Measurements from ENCODE around the gene RAMAC. TPM values are rescaled to one million over a fixed set of nuclear protein-coding genes. Genes with fewer than 3 reads are reported as not detected.
"Not testable (repeated sequence)": the region's sequence is repeated elsewhere in the genome, so short reads cannot be mapped to it uniquely, and the experiment has no call there.

RAMAC gene
- total RNA-seq (2022) (31.8 and 33.3 TPM in 2 replicates), Bru-seq, nascent RNA (percentile 88 among the genes with signal in this experiment), BruChase-seq, experiment 1, labeled RNA remaining after a 2-hour chase (percentile 98 among the genes with signal in this experiment), BruChase-seq, experiment 2, labeled RNA remaining after a 6-hour chase (percentile 97 among the genes with signal in this experiment)
- long read RNA-seq, transcript RAMAC-201 (4 exons, 1,568 nt), result major isoform, 166 of 174 reads
- long read RNA-seq, partial matches to known transcripts, result 0 of 174 reads
- long read RNA-seq, other reads (novel, unspliced or antisense), result 8 of 174 reads

- ChIA-PET CTCF (interaction anchor here (1.5 kb wide), 1 partner anchor 455 kb away, joined by 4 read pairs; no protein-coding TSS in a partner anchor), POLR2A (no interaction called here)
- no peaks in the 10 kb centered on the region for H3K27me3 Mint-ChIP-seq (ENCODE audit: insufficient read depth, unreplicated experiment)
- H3K4me3 Mint-ChIP-seq (ENCODE audit: unreplicated experiment), result peak within 1 kb of the TSS; percentile 86
- peak; percentile 88 to 91 for DNase-seq
- no peaks in the 10 kb centered on the region for H3K4me1 Mint-ChIP-seq (ENCODE audit: low read depth, unreplicated experiment)
- no peaks in the 10 kb centered on the region for H3K9me3 ChIP-seq
- peak within 1 kb of the TSS; percentile 99 for H3K4me3 ChIP-seq (ENCODE audit: low read depth, low read length)
- intact Hi-C loops (cut with micrococcal nuclease; ENCODE audit: unreplicated experiment), result loop anchor here (5.0 to 10.0 kb wide), 2 partner anchors 139 to 181 kb away; partner anchors contain the start of genes FSD2 and WHAMM
- no peak for TF ChIP-seq CTCF (IDR thresholded peaks at IDR 0.05; ENCODE audit: insufficient read depth in 1 of 2, low read depth in 1 of 2, low read length in 1 of 2, severe bottlenecking in 1 of 2, unreplicated experiment in 1 of 2)
- H3K9me3 Mint-ChIP-seq (ENCODE audit: unreplicated experiment), result no peaks in the 10 kb centered on the region
- no peaks in the 10 kb centered on the region for H3K27me3 ChIP-seq (replicated peaks; ENCODE audit: control insufficient read depth, insufficient read depth, low read length)
- H3K4me1 ChIP-seq, result peaks cover 5% of the 10 kb centered on the region
- TSS peak; percentile 64 for BruUV-seq (replicated peaks)
- peak within 1 kb of the TSS; percentile 88 for H3K27ac Mint-ChIP-seq (ENCODE audit: unreplicated experiment)
- H3K36me3 Mint-ChIP-seq (ENCODE audit: insufficient read depth, unreplicated experiment), result peaks cover 27% of the 10 kb centered on the region
- H3K36me3 ChIP-seq (ENCODE audit: control insufficient read depth, insufficient read depth, low read length), result no peaks in the 10 kb centered on the region
Measured at GRCh38 chr15:82985688-82986441, at the start of gene RAMAC. RAMAC (plus strand) TSS chr15:82986210; CDS start chr15:82989019, 2,809 bp downstream.

GRCh38 chr15:82936966-82937711, 48.9 kb upstream of the RAMAC start:
- DNase-seq, result no peak
- no TSS peak for BruUV-seq (replicated peaks)
- Mint-ChIP-seq H3K27me3 (ENCODE audit: insufficient read depth, unreplicated experiment) (peaks cover 26% of the 10 kb centered on the region), H3K4me1 (ENCODE audit: low read depth, unreplicated experiment) (no peaks in the 10 kb centered on the region), H3K36me3 (ENCODE audit: insufficient read depth, unreplicated experiment) (peaks cover 5% of the 10 kb centered on the region), H3K9me3 (ENCODE audit: unreplicated experiment) (no peaks in the 10 kb centered on the region), H3K27ac (ENCODE audit: unreplicated experiment) (no peak overlapping the region), H3K4me3 (ENCODE audit: unreplicated experiment) (no peak overlapping the region)
- CTCF ChIA-PET, result no interaction called here
- H3K36me3 ChIP-seq (ENCODE audit: control insufficient read depth, insufficient read depth, low read length), result no peaks in the 10 kb centered on the region
- no peak overlapping the region for H3K4me3 ChIP-seq (ENCODE audit: low read depth, low read length)
- H3K27me3 ChIP-seq (replicated peaks; ENCODE audit: control insufficient read depth, insufficient read depth, low read length), result no peaks in the 10 kb centered on the region; the same call in 1 of the 2 replicates
- POLR2A ChIA-PET, result no interaction called here
- H3K4me1 ChIP-seq, result no peaks in the 10 kb centered on the region
- intact Hi-C loops (cut with micrococcal nuclease; ENCODE audit: unreplicated experiment), result no loop called here
- no peak for TF ChIP-seq CTCF (IDR thresholded peaks at IDR 0.05; ENCODE audit: insufficient read depth in 1 of 2, low read depth in 1 of 2, low read length in 1 of 2, severe bottlenecking in 1 of 2, unreplicated experiment in 1 of 2)
- no peaks in the 10 kb centered on the region for H3K9me3 ChIP-seq

GRCh38 chr15:82937712-82938058, 48.3 kb upstream of the RAMAC start:
- no TSS peak for BruUV-seq (replicated peaks)
- no peak overlapping the region for H3K4me3 Mint-ChIP-seq (ENCODE audit: unreplicated experiment)
- no peaks in the 10 kb centered on the region for H3K9me3 Mint-ChIP-seq (ENCODE audit: unreplicated experiment)
- Histone ChIP-seq H3K27me3 (replicated peaks; ENCODE audit: control insufficient read depth, insufficient read depth, low read length) (no peaks in the 10 kb centered on the region; the same call in 1 of the 2 replicates), H3K4me3 (ENCODE audit: low read depth, low read length) (no peak overlapping the region), H3K36me3 (ENCODE audit: control insufficient read depth, insufficient read depth, low read length) (no peaks in the 10 kb centered on the region), H3K9me3 (no peaks in the 10 kb centered on the region), H3K4me1 (no peaks in the 10 kb centered on the region)
- peaks cover 26% of the 10 kb centered on the region for H3K27me3 Mint-ChIP-seq (ENCODE audit: insufficient read depth, unreplicated experiment)
- peaks cover 5% of the 10 kb centered on the region for H3K36me3 Mint-ChIP-seq (ENCODE audit: insufficient read depth, unreplicated experiment)
- DNase-seq, result no peak
- intact Hi-C loops (cut with micrococcal nuclease; ENCODE audit: unreplicated experiment), result no loop called here
- TF ChIP-seq CTCF (IDR thresholded peaks at IDR 0.05; ENCODE audit: insufficient read depth in 1 of 2, low read depth in 1 of 2, low read length in 1 of 2, severe bottlenecking in 1 of 2, unreplicated experiment in 1 of 2), result no peak
- no peak overlapping the region for H3K27ac Mint-ChIP-seq (ENCODE audit: unreplicated experiment)
- ChIA-PET POLR2A (no interaction called here), CTCF (no interaction called here)
- H3K4me1 Mint-ChIP-seq (ENCODE audit: low read depth, unreplicated experiment), result no peaks in the 10 kb centered on the region

- H3K4me1 Mint-ChIP-seq (ENCODE audit: low read depth, unreplicated experiment); H3K36me3 ChIP-seq (ENCODE audit: control insufficient read depth, insufficient read depth, low read length); H3K27ac Mint-ChIP-seq (ENCODE audit: unreplicated experiment); POLR2A ChIA-PET; H3K4me3 Mint-ChIP-seq (ENCODE audit: unreplicated experiment); DNase-seq; H3K9me3 Mint-ChIP-seq (ENCODE audit: unreplicated experiment); BruUV-seq (replicated peaks); intact Hi-C loops (cut with micrococcal nuclease; ENCODE audit: unreplicated experiment); H3K9me3 ChIP-seq; H3K36me3 Mint-ChIP-seq (ENCODE audit: insufficient read depth, unreplicated experiment); H3K4me1 ChIP-seq; CTCF ChIA-PET; H3K27me3 ChIP-seq (replicated peaks; ENCODE audit: control insufficient read depth, insufficient read depth, low read length); H3K4me3 ChIP-seq (ENCODE audit: low read depth, low read length): not testable (repeated sequence)
- peaks cover 20% of the 10 kb centered on the region for H3K27me3 Mint-ChIP-seq (ENCODE audit: insufficient read depth, unreplicated experiment)
Measured at GRCh38 chr15:82939678-82940077, 46.3 kb upstream of the RAMAC start.

Data from Caco-2 (cell line).